Measurements from ENCODE around the gene GTF3C1.
A peak's percentile ranks its signal among the peaks of the same experiment; 100 is the strongest.
"Not testable (repeated sequence)": the region's sequence is repeated elsewhere in the genome, so short reads cannot be mapped to it uniquely, and the experiment has no call there.

The GTF3C1 gene

DNA sequence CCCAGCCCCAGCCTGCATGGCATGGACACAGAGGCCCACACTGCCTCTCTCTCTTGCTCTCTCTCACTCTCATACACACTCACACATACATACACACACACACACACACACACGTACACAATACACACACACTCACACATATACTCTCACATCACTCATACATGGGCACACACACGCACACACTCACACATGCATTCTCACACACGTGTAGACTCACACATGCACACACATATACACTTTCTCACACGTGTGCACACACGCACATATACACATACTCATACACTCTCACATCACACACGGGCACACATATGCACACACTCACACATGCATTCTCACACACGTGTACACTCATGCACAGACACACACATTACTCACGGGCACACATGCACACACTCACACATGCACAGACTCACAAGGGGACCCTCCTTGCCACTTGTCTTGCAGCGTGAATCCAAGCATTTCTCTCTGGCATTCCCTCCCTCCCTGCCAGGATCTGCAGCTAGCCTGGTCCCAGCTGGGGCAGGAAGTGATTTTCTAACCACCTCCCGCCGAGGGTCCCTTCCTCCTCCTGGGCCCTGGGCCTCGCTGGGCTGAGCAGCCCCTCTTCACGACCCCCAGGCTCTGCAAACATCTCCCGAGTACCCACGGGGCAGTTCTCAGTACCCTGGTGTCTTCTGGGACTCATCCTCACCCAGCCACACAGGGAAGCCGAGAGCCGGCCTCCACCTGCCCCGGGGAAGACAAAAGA is 110.3 kb downstream of the GTF3C1 start:
- no peak for DNase-seq

DNA sequence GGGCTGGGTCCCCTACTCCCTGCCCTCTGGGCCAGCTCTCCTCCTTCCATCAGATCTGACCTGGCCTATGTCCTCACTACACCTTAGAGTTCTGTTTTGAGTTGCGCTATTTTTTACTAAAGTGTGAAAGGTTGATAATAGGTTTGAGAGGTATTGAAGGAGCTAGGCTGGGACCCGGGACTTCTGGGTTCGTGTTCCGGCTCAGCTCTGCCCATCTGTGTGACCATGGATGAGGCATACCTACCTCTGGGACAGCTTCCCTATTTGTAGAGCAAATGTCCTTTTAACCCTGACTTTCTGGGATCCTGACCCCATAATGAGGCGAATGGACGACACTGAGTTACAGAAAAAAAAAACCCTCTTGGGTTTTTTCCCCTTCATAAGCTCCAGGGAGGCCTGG is 111.8 kb downstream of the GTF3C1 start:
- DNase-seq, result no peak

DNA sequence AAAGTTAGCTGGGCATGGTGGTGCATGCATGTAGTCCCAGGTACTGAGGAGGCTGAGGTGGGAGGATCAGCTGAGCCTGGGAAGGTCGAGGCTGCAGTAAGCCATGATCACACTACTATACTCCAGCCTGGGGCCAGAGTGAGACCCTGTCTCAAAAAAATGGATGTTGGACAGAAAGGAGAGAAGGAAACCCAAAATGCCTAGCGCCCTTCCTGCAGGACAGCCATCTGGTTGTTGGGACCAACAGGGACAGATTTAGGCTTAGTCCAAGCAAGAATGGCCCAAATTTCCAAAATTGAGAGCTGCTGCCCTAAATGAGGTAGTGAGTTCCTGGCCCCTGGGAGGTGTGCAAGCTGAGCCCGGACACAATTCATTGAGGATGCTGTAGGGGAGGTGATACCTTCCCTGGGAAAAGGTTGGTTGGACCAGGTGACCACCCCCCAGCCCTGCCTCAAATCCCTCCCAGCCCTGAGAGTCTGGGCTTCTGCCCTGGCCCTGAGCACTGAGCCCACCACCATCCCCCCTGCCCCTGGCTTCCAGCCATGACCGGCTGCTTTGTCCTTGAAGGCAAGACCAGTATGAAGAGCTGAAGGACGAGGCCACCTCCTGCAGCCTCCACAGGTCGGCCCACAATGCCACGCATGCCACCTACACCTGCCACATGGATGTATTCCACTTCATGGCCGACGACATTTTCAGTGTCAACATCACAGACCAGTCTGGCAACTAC is 112.6 kb downstream of the GTF3C1 start:
- no peak for DNase-seq

DNA sequence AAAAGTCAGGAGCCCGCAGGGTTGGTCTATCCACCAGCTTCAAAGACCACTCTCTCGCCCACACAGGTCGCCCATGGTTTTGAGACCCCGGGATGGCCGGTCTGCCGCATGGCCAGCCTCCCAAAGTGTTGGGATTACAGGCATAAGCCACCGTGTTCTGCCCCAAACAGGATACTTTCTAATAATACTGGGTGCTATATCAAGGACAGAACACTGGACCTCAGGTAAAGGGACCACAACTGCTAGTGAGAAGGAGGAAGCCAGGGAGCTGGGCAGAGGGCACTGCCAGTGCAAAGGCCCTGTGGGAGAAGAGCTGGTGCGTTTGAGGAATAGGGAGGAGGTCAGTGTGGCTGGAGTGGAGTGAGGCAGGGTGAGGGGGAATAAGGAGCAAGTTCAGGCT is 113.6 kb downstream of the GTF3C1 start:
- no peak for DNase-seq

DNA sequence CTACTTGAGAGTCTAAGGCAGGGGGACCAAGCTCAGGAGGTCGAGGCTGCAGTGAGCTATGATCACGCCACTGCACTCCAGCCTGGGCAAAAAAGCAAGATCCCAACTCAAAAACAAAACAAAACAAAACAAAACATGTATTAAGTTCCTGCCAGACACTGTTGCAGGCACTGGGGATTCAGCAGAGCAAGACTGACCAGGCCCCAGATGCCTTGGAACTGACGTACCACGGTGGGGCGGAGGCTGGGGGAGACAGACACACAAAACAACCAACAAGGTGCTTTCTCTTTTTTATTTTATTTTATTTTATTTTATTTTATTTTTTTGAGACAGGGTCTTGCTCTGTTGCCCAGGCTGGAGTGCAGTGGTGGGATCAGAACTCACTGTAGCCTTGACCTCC is 114.6 kb downstream of the GTF3C1 start:
- DNase-seq, result not testable (repeated sequence)

DNA sequence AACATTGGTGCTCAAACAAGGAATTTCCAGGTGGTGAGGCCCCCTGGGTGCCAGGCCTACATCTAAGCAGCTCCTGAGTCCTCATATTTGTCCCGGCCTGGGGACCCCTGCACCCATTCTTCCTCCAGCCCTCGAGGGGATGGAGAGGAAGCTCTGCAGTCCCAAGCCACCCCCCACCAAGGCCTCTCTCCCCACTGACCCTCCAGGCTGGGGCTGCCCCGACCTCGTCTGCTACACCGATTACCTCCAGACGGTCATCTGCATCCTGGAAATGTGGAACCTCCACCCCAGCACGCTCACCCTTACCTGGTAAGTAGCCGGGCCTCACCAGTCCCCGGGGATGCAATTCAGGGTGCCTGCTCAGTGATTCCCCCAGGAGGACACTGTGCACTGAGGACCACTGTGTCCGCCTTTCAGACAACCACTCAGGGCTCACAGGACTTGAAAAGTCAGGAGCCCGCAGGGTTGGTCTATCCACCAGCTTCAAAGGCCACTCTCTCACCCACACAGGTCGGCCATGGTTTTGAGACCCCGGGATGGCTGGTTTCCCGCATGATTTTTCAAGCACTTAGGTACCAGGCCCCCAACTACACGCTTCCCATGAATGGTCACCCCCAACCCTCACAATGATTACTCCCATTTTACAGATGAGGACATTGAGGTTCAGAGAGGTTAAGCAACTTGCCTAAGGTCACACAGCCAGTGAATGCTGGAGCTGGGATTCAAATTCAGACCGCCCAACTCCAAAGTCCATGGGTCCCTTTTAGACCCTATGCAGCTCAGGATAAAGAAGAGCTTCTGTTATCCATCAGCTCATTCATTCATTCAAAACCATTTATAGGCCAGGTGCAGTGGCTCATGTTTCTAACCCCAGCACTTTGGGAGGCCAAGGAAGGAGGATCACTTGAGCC is 115.3 kb downstream of the GTF3C1 start:
- no peak for DNase-seq

DNA sequence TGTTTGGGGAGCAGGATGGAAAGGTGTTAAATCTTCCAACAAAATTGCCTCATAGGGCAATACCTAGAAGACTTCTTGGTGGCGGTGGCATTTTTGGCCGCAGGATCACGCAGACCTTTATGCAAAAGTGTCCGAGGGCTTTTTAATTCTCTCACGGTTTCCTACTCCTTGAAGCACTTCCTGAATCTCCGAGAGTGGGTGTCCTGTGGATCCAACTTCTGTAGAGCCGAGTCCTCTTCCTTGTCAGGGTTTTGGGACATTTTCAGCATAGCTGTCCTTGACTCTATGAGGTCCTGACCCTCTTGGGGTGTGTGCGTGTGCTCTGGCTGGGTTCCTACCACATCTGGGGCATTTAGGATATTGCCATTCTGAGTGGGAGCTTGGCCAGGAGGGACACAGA is 116.1 kb downstream of the GTF3C1 start:
- no peak for DNase-seq

DNA sequence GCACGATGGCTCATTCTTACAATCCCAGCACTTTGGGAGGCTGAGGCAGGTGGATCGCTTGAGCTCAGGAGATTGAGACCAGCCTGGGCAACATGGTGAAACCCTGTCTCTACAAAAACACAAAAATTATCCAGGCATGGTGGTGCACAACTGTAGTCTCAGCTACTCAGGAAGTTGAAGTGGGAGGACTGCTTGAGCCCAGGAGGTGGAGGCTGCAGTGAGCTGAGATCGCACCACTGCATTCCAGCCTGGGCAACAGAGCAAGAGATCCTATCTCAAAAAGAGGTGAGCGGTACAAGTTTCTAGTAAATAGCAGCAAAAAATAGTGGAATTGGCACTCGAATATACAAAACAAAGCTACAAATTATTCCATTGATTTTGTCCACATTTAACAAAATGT is 116.5 kb downstream of the GTF3C1 start:
- not testable (repeated sequence) for DNase-seq

DNA sequence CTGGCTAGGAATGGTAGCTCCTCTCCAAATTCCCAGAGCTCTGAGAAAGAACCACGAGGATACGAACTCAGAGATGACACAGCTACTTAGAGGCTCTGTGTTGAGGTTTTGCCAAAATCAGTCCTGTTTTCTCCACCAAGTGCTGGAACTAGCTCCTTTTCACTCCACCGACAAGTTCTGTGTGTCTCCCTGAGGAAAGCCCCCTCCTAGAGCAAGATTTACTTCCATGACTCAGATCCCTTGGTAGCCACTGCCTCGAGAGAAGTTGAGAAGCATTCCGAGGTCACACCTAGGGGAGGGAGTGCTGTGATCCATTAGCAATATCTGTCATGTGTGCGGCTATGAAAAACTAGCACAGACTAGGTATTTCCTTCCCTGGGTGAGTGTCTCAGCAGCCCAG is 117.2 kb downstream of the GTF3C1 start:
- no peak for DNase-seq

DNA sequence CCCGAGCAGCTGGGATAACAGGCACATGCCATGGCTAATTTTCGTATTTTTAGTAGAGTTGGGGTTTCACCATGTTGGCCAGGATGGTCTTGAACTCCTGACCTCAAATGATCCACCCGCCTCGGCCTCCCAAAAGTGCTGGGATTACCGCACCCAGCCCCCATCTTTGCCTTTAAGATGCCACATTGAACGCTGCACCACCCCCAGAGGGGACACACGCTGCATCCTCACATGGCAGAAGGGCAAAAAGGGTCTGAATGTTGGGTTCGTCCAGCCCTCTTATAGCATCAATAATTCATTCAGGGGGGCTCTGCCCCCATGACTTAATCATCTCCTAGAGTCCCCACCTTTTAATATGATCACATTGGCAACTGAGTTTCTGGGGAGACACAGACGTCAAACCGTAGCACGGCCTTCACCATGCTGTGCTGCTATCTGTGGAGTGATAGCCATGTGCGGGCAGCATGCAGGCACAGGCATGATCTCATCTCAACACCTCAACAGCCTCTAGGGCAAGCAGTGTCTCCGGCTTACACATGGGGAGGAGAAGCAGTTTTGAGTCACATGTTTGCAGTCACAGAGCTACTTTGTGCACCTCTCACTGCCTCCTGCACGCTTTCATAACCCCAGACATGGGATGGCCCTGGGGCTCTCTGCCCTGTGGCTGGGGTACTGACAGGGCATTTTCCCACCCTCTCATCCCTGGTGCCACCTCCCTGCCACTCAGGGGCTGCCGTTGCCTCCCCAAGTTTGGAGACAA is 117.8 kb downstream of the GTF3C1 start:
- no peak for DNase-seq

DNA sequence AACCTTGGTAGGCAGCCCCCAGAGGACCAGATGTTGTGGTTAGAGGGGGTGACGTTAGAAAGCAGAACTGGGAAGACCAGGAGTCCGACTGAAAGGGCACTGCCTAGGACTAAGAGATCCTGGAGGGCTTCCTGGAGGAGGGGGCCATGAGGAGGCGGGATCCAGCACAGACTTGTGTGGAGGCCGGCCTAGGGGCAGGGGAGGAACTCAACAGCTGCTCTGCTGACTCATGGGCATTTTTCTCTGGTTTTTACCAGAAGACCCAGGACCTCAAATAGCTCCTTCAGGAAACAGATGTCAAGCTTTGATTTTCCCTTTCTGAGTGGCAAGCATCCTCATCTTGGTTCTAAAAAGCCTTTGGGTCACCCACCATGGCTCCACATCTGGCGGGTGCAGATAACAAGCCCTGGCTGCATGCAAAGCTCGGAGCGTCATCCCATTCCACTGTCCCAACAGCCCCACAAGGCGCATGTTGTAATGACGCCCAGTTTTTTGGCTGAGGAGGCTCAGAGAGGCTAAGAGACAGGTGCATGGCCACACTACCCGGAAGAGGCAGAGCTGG is 118.7 kb downstream of the GTF3C1 start:
- no peak for DNase-seq

DNA sequence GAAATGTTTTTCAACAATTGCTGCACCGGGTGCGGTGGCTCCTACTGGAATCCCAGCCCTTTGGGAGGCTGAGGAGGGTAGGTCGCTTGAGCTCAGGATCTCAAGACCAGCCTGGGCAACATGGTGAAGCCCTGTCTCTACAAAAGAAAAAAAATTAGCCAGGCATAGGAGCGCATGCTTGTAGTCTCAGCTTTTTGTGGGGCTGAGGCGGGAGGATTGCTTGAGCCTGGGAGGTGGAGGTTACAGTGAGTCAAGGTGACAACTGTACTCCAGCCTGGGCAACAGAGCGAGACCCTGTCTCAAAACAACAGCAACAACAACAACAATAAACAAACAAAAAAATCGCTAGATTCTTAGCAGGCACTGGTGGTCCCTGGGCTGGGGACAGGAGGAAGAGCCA is 119.2 kb downstream of the GTF3C1 start:
- DNase-seq, result no peak

DNA sequence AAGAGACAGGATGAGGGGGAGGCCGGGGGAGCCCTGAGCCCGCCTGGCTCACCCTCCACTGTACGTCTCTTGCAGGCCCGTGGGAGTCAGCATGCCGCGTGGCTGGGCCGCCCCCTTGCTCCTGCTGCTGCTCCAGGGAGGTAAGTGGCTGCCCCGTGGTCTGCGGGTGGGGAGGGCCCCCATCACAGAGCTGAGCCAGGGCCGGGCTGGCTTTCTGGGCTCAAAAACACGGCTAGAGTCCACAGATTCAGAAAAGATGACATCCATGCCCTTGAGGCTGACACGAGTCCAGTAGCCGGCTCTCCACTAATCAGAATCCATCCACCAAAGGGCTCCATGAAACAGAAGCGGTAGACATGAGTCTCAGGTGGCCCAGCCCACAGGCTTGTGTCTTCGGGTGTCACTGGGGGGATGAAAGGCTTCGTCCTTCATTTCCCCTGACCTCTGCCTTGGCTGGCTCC is 119.7 kb downstream of the GTF3C1 start:
- DNase-seq, result no peak

DNA sequence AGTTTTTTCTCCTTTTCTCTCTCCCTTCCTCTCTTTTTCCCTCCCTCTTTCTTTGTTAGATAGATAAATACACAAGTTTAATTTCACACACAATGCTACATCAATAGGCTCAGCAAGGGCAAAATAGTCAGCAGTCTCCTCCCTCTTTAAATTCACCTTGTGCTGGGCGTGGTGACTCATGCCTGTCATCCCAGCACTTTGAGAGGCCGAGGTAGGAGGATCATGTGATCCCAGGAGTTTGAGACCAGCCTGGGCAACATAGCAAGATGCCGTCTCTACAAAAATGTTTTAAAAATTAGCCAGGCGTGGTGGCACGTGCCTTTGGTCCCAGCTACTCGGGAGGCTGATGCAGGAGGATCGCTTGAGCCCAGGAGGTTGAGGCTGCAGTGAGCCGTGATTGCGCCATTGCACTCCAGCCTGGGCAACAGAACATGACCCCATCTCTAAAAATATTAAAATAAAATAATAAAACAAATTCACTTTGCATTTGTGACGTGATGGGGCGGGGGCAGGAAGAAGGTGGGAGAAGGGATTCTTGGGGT is 120.3 kb downstream of the GTF3C1 start:
- no peak for DNase-seq

DNA sequence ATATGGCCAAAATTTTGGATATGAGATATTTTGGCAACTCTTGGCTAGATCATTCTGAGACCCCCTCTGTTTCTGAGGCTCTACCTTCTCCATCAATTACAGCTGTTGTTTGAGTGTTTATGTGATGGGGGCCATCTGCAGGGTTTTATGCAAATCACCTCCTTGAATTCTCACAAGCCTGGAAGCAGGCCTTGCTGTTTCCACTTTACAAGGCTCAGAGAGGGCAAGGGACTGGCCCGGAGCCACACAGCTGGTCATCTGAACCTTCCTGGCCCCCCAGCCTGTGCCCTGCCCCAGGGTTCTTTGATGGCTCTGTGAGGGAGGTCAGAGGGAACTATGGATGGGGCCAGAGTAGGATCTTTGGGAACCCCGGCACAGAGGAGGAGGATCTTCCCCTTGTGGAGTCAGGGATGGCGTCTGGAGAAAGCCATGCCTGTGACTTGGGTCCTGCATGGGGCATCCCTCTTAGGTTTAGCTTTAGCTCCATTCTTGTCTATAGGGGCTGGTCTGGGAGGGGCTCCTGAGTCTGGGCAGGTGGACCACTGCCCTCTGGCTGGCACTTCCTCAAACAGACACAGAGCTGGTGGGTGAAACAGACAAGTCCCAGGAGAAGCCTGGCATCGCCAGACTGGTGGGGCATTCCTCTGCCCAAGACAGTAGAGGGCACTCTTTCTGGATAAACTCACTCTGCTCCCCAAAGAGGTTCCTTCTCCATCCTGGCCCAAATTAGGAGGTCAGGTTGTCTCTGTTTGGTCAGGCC is 121.5 kb downstream of the GTF3C1 start:
- no peak for DNase-seq

DNA sequence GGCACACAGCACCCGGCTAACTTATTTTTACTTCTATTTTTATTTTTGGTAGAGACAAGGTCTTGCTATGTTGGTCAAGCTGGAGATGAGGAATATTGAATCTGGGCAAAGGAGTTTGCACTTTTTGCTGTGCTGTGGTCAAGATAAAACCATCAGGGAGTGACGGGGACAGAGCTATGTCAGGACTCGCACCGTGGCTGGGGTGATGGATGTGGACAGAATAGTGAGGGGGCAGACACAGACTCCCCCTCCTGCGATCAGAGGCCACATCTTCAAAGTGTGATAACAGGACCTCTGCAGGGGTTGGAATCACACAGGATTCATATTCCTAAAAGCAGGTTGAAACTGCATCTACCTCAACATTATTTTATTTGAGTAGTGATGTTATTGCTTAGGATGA is 122.2 kb downstream of the GTF3C1 start:
- no peak for DNase-seq

DNA sequence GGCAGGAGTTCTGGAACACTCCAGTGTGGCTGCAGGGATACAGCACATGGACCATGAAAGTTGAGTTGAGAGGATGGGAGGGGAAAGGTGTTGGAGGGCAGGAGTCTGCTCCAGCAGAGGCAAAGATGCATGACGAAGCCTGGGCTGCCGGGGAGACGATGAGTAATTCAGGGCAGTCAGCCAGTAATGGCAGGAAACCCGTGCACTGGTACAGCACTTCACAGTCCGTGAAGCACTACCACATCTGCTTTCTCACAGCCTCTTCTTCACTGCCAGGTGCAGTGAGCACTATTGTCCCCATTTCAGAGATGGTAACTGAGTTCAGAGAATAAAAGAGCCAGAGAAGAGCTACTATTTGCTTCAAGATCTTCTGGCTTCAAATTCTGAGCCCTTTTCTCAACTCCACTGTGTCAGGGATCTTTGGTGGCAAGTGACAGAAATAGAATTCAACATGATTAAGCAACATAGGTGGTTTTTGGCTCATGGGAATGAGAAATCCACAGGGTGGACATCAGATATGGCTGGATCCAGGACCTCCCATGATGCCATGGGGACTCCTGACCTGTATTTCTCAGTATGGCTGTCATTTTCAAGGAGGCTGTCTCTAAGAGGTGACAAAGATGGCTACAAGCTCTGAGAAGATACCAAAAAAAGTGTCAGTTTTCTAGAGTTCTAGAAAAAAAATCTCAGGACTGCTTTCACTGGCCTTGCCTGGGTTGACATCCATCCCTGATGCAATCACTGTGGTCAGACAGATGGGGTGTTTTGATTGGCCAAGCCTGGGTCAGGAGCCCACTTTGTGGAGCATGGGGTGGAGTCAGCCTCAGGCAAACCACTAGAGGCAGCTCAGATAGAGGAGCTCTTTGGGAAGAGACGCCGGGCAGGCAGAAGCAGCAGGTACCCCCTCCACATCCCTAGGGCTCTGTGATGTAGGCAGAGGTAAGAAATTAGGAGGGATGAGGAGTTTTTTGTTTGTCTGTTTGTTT is 123.0 kb downstream of the GTF3C1 start:
- DNase-seq, result peak in 3 of 4 experiments; percentile 47 to 56 (median 54)

DNA sequence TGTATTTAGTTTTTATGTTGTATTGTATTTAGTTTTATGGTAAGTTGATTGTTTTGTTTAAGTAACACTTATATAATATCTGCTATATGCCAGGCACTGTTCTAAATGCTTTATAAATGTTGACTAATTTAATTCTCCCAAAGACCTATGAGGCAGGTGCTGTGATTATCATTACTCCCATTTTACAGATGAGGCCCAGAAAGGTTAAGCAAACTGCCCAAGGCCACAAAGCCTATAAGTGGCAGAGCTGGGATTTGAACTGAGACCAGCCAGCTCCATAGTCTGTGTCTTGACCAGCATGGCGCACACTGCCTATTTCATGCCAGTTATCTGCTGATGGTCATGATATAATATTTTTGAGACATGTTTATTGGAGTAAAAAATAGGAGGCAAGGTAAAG is 123.8 kb downstream of the GTF3C1 start:
- DNase-seq, result no peak

DNA sequence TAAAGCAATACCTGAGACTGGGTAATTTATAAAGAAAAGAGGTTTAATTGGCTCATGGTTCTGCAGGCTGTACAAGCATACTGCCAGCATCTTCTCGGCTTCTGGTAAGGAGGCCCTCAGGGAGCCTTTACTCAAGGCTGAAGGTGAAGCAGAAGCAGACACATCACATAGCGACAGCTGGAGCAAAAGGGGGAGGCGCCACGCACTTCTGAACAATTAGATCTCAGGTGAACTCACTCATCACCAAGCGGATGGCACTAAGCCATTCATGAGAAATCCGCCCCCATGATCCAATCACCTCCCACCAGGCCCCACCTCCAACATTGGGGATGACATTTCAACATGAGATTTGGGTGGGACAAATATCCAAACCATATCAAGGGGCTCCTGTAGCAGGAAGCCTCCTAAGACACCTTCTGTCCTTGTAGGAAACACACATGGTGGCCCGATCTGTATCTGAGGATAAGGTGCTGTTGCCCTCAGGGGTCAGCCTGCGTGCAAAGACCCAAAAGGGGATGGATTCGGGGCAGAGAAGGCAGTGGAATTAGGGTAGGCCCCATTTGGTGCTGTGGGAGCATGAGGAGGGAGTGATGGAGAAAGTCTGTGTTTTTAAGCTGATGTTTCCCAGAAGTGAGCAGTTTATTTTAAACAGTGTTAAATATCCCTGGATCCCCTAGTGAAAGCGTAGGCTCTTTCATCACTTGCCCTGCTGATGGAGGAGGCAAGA is 124.8 kb downstream of the GTF3C1 start:
- DNase-seq, result no peak

Data from activated naive CD4-positive, alpha-beta T cell (primary cell).